IMR-90 (cell line): ENCODE measurements around the gene VAV1. TPM values are rescaled to one million over a fixed set of nuclear protein-coding genes. Genes with fewer than 3 reads are reported as not detected.

Source experiments
- ATAC-seq: fragments of 200-7000 bp; cut with Tn5 transposase; 2 replicates; pipeline ENCODE4 v1.9.1; 2020; ENCODE audit warnings: low read depth, mild to moderate bottlenecking, moderate library complexity
- BruUV-seq: library from RNA; stranded (reverse); fragments of 400-500 nt; replicated peaks from 2 replicates; lab custom pipeline; 2021; lab: Mats Ljungman, UMichigan
- CTCF ChIA-PET: fragments of 300-600 bp; formaldehyde crosslinking; extraction: SDS; loops from one replicate; lab custom pipeline; 2021; ENCODE audit warnings: antibody characterized with exemption; lab: Yijun Ruan, JAX
- POLR2A ChIA-PET: fragments of 300-600 bp; sonication (Branson Sonifier 250); formaldehyde crosslinking; loops from one replicate; lab custom pipeline; 2022; ENCODE audit warnings: antibody characterized with exemption; ENCODE audit not compliant: unreplicated experiment; lab: Charles Lee
- DNase-seq: peaks from one replicate; pipeline ENCODE4 v3.0.0; 2013
- H2AFZ ChIP-seq: replicated peaks from 2 replicates; pipeline ENCODE3; 2013; ENCODE audit warnings: low read length, mild to moderate bottlenecking; ENCODE audit not compliant: poor library complexity
- H2AK5ac ChIP-seq: 2 replicates; pipeline ENCODE4 v1.6.1; 2013; ENCODE audit warnings: low read depth, low read length, inconsistent platforms
- H2AK9ac ChIP-seq: replicated peaks from 2 replicates; pipeline ENCODE3; 2013; ENCODE audit warnings: mild to moderate bottlenecking, low read depth, low read length, moderate library complexity; ENCODE audit not compliant: poor library complexity
- H2BK120ac ChIP-seq: 2 replicates; pipeline ENCODE4 v1.6.1; 2013; ENCODE audit warnings: low read depth, low read length, inconsistent platforms
- H2BK15ac ChIP-seq: 3 replicates; pipeline ENCODE4 v1.6.1; 2013; ENCODE audit warnings: low read depth, low read length, inconsistent platforms
- H2BK20ac ChIP-seq: 2 replicates; pipeline ENCODE4 v1.6.1; 2013; ENCODE audit warnings: low read depth, mild to moderate bottlenecking, inconsistent platforms, low read length, moderate library complexity
- H2BK5ac ChIP-seq: 2 replicates; pipeline ENCODE4 v1.6.1; 2013; ENCODE audit warnings: mild to moderate bottlenecking, low read depth, low read length, inconsistent platforms; ENCODE audit not compliant: poor library complexity, severe bottlenecking
- H3K14ac ChIP-seq: replicated peaks from 2 replicates; pipeline ENCODE4 v1.6.1; 2013; ENCODE audit warnings: low read depth, low read length, inconsistent platforms
- H3K18ac ChIP-seq: 2 replicates; pipeline ENCODE4 v1.6.1; 2013; ENCODE audit warnings: low read depth, low read length, control low read depth
- H3K23ac ChIP-seq: 2 replicates; pipeline ENCODE4 v1.6.1; 2013; ENCODE audit warnings: low read depth, low read length, inconsistent platforms
- H3K27ac ChIP-seq: 2 replicates; pipeline ENCODE4 v1.5.1; 2013; ENCODE audit warnings: mild to moderate bottlenecking, control low read depth, low read length; ENCODE audit not compliant: insufficient read depth
- H3K27me3 ChIP-seq: 2 replicates; pipeline ENCODE4 v1.6.1; 2013; ENCODE audit warnings: low read length; ENCODE audit not compliant: control insufficient read depth, insufficient read depth
- H3K36me3 ChIP-seq: 2 replicates; pipeline ENCODE4 v1.6.1; 2013; ENCODE audit warnings: low read length, mixed read lengths; ENCODE audit not compliant: control insufficient read depth, insufficient read depth
- H3K4ac ChIP-seq: 2 replicates; pipeline ENCODE4 v1.6.1; 2013; ENCODE audit warnings: low read depth, low read length, inconsistent platforms
- H3K4me1 ChIP-seq: 2 replicates; pipeline ENCODE4 v1.6.1; 2013; ENCODE audit warnings: low read length, mixed read lengths; ENCODE audit not compliant: control insufficient read depth, insufficient read depth
- H3K4me2 ChIP-seq: 2 replicates; pipeline ENCODE4 v1.6.1; 2013; ENCODE audit warnings: low read depth, mild to moderate bottlenecking, control low read depth, low read length, moderate library complexity
- H3K4me3 ChIP-seq: 2 replicates; pipeline ENCODE4 v1.5.1; 2013; ENCODE audit warnings: low read depth, mild to moderate bottlenecking, control low read depth, low read length, moderate library complexity; ENCODE audit not compliant: insufficient read depth
- H3K56ac ChIP-seq: 2 replicates; pipeline ENCODE4 v1.6.1; 2013; ENCODE audit warnings: low read length, inconsistent platforms; ENCODE audit not compliant: insufficient read depth; ENCODE audit errors: extremely low read depth
- H3K79me1 ChIP-seq, 2 experiments: 2 replicates each; pipeline ENCODE4 v1.6.1; 2013; ENCODE audit warnings: low read length in 2 of 2, inconsistent platforms in 1 of 2, low read depth in 1 of 2
- H3K9ac ChIP-seq: 2 replicates; pipeline ENCODE4 v1.6.1; 2013; ENCODE audit warnings: low read depth, low read length, control low read depth
- H3K9me1 ChIP-seq: 2 replicates; pipeline ENCODE4 v1.6.1; 2013; ENCODE audit warnings: low read length, inconsistent platforms; ENCODE audit not compliant: insufficient read depth
- H3K9me3 ChIP-seq: 2 replicates; pipeline ENCODE4 v1.6.1; 2013; ENCODE audit warnings: low read length; ENCODE audit not compliant: control insufficient read depth, insufficient read depth
- H4K20me1 ChIP-seq: 2 replicates; pipeline ENCODE4 v1.6.1; 2013; ENCODE audit warnings: low read length, inconsistent platforms; ENCODE audit not compliant: insufficient read depth
- H4K5ac ChIP-seq: 2 replicates; pipeline ENCODE4 v1.6.1; 2013; ENCODE audit warnings: mild to moderate bottlenecking, low read depth, low read length, control low read depth
- H4K8ac ChIP-seq, 2 experiments: 2 replicates each; pipeline ENCODE4 v1.6.1; 2013; ENCODE audit warnings: low read depth in 2 of 2, low read length in 2 of 2, control low read depth in 1 of 2, inconsistent platforms in 1 of 2
- H4K91ac ChIP-seq: 2 replicates; pipeline ENCODE4 v1.6.1; 2013; ENCODE audit warnings: low read depth, low read length, inconsistent platforms; ENCODE audit not compliant: insufficient read depth
- RFX5 ChIP-seq: IDR thresholded peaks from 2 replicates; pipeline ENCODE4 v1.8.0; 2012; ENCODE audit warnings: low read depth, mild to moderate bottlenecking, low read length, moderate library complexity
- WGBS, 2 experiments: methylation state at CpG; one replicate each; pipeline versions ENCODE4 v1.1.5 to v1.1.7; 2013; ENCODE audit warnings: missing lambda C conversion rate in 2 of 2; ENCODE audit not compliant: insufficient read length in 1 of 2; ENCODE audit errors: extremely low coverage in 2 of 2; 5-methylcytosine and 5-hydroxymethylcytosine counted together
- dilution Hi-C: fragments of 300-500 bp; cut with HindIII; formaldehyde crosslinking; loops from one replicate; pipeline ENCODE4 v1.14.3; 2018; ENCODE audit warnings: low sequenced_read_pairs; ENCODE audit not compliant: unreplicated experiment
- in situ Hi-C: fragments of 300-500 bp; cut with MboI; formaldehyde crosslinking; loops from 3 replicates; pipeline ENCODE4 v1.14.3; 2019; ENCODE audit warnings: low sequenced_read_pairs, inconsistent platforms, mixed read lengths
- intact Hi-C: fragments of 100-400 bp; cut with micrococcal nuclease; formaldehyde crosslinking; loops from 2 replicates; pipeline ENCODE4 v1.10.0; 2022
- polyA plus RNA-seq, 3 experiments: library from polyadenylated mRNA; depleted of rRNA; stranded (reverse); fragments of >200 nt; gene quantifications; 2 replicates each; pipeline ENCODE4 v1.2.3, GENCODE V29; 2012; ENCODE audit warnings: low replicate concordance in 1 of 3
- total RNA-seq: library from RNA; depleted of rRNA; stranded (reverse); fragments of >200 nt; gene quantifications from 2 replicates; pipeline ENCODE4 v1.2.3, GENCODE V29; 2012

VAV1 gene
- total and polyA plus RNA-seq, 2 of the 4 experiments (the other 2 are of a cell fraction): not detected

GRCh38 chr19:6729573-6730152, 42.8 kb upstream of the VAV1 start:
- H4K5ac ChIP-seq: no peak overlapping the region
- no peak overlapping the region for H3K9ac ChIP-seq
- H3K23ac ChIP-seq: no peak overlapping the region
- H2BK20ac ChIP-seq: no peak overlapping the region
- no peaks in the 10 kb centered on the region for H3K9me3 ChIP-seq
- DNase-seq: no peak
- no peak overlapping the region for H3K4me3 ChIP-seq
- no peaks in the 10 kb centered on the region for H3K4me1 ChIP-seq
- BruUV-seq: no TSS peak
- in situ Hi-C loops: loop anchor here (10.0 kb wide), 2 partner anchors 135 to 215 kb away; no protein-coding TSS in a partner anchor
- no peak overlapping the region for H2AK5ac ChIP-seq
- no peak overlapping the region for H3K18ac ChIP-seq
- H3K14ac ChIP-seq: no peak overlapping the region
- H3K4me2 ChIP-seq: no peak overlapping the region
- CTCF ChIA-PET: no interaction called here
- dilution Hi-C loops: no loop called here
- H2BK5ac ChIP-seq: no peak overlapping the region
- no peak overlapping the region for H4K91ac ChIP-seq
- intact Hi-C loops: loop anchor here (10.0 kb wide), 1 partner anchor 335 kb away; the partner anchor contains the start of gene ZNF557
- no peak for ATAC-seq
- WGBS, 2 experiments: 91% methylated on average over 8 of the region's 23 CpGs; no CpG with 5 or more reads in 1 of the 2 experiments
- H2BK15ac ChIP-seq: no peak overlapping the region
- TF ChIP-seq RFX5: no peak
- no peak overlapping the region for H3K56ac ChIP-seq
- H4K8ac ChIP-seq: no peak overlapping the region
- no peaks in the 10 kb centered on the region for H3K27me3 ChIP-seq
- peak overlapping the region; percentile 29 for H2AFZ ChIP-seq
- H2AK9ac ChIP-seq: no peak overlapping the region
- no peaks in the 10 kb centered on the region for H4K20me1 ChIP-seq
- H3K79me1 ChIP-seq: peaks cover 0 to 4% of the 10 kb centered on the region in 2 experiments; a peak in 1 of 4 replicates
- no peak overlapping the region for H3K4ac ChIP-seq
- POLR2A ChIA-PET: no interaction called here
- no peak overlapping the region for H2BK120ac ChIP-seq
- H3K27ac ChIP-seq: no peak overlapping the region
- H3K36me3 ChIP-seq: peaks cover 11% of the 10 kb centered on the region; the same call in 1 of the 2 replicates
- no peaks in the 10 kb centered on the region; the same call in 1 of the 2 replicates for H3K9me1 ChIP-seq
